ENCODE data around the gene MGMT.

MGMT gene

GRCh38 chr10:129450391-129450790, 16.6 kb upstream of the MGMT start:
- no peak for DNase-seq

GRCh38 chr10:129455625-129456024, 11.4 kb upstream of the MGMT start:
- DNase-seq, result no peak

GRCh38 chr10:129459762-129460539, 7.1 kb upstream of the MGMT start:
- DNase-seq, result no peak

- no peak for DNase-seq
Measured at GRCh38 chr10:129462257-129462795, 4.7 kb upstream of the MGMT start.

GRCh38 chr10:129464251-129464650, 2.8 kb upstream of the MGMT start:
- no peak for DNase-seq

- peak in 1 of 56 donors; percentile 32 for DNase-seq
Measured at GRCh38 chr10:129465796-129466702, 992 bp upstream of the MGMT start.

GRCh38 chr10:129467359-129468064, 471 bp downstream of the MGMT start:
- peak in 16 of 56 donors; percentile 8 to 58 (median 38) for DNase-seq

GRCh38 chr10:129468187-129468586, 1.1 kb downstream of the MGMT start:
- DNase-seq, result no peak

- no peak for DNase-seq
Measured at GRCh38 chr10:129470103-129470851, 3.2 kb downstream of the MGMT start.

GRCh38 chr10:129471447-129472175, 4.6 kb downstream of the MGMT start:
- DNase-seq, result no peak

GRCh38 chr10:129472696-129473555, 5.9 kb downstream of the MGMT start:
- DNase-seq, result no peak

GRCh38 chr10:129474642-129475041, 7.6 kb downstream of the MGMT start:
- DNase-seq, result no peak

- DNase-seq, result no peak
Measured at GRCh38 chr10:129476431-129476830, 9.4 kb downstream of the MGMT start.

- DNase-seq, result no peak
Measured at GRCh38 chr10:129477051-129477450, 10.0 kb downstream of the MGMT start.

GRCh38 chr10:129481641-129482040, 14.6 kb downstream of the MGMT start:
- no peak for DNase-seq

- no peak for DNase-seq
Measured at GRCh38 chr10:129483430-129484010, 16.5 kb downstream of the MGMT start.

- no peak for DNase-seq
Measured at GRCh38 chr10:129486805-129487204, 19.8 kb downstream of the MGMT start.

- no peak for DNase-seq
Measured at GRCh38 chr10:129491123-129491734, 24.2 kb downstream of the MGMT start.
